LNCaP clone FGC (cell line): ENCODE results near the gene SMARCB1.

ENCODE experiments used
- DNase-seq: peaks from one replicate; pipeline ENCODE4 v3.0.0-alpha.2; 2011; ENCODE audit warnings: low read depth
- H3K4me3 ChIP-seq: 2 replicates; pipeline ENCODE4 v1.5.1; 2011; ENCODE audit warnings: mild to moderate bottlenecking, low read depth, low read length, control low read depth
- CTCF ChIP-seq: IDR thresholded peaks from 2 replicates; pipeline ENCODE4 v1.5.1; 2012; ENCODE audit warnings: mild to moderate bottlenecking; ENCODE audit not compliant: control insufficient read depth, insufficient read depth; ENCODE audit errors: extremely low read depth

The SMARCB1 gene

DNA sequence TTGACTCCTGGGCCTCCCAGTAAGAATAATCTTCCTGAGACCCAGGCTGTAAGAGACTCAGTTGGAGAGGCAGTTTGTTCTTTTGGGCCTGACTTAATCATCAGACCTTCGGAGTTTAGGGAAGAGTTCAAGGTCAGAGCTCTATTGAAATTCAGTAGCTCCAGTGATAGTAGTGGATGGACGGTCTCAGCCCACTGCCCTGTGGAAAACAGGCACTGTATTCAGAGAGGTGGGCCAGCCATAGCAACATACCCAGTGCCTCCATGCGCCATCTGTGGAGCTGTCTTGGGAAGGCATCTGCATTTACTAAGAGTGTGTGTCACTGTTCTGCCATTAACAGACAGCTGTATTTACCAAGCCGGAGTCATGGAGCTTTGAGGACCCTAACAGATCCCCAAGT is 2.9 kb downstream of the SMARCB1 start:
- H3K4me3 ChIP-seq: no peak overlapping the region
- TF ChIP-seq CTCF: no peak
- no peak for DNase-seq

GRCh38 chr22:23790819-23791737 is 4.3 kb downstream of the SMARCB1 start:
- H3K4me3 ChIP-seq: no peak overlapping the region
- no peak for DNase-seq
- no peak for TF ChIP-seq CTCF

- no peak overlapping the region for H3K4me3 ChIP-seq
- no peak for TF ChIP-seq CTCF
- no peak for DNase-seq
Measured at GRCh38 chr22:23791738-23792645, 5.2 kb downstream of the SMARCB1 start.

DNA sequence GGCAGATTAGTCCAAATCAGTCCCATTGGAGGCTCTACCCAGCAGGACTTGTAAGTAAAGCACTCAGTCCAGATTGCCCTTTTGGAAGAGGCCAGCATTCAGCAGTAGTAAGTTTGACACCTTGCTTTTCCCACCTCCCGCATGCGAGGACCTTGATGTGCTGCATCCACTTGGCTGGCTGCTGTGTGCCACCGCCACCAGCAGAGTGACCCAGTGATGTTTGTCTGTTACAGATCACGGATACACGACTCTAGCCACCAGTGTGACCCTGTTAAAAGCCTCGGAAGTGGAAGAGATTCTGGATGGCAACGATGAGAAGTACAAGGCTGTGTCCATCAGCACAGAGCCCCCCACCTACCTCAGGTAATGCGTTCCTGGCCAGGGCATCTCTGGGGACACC is 6.6 kb downstream of the SMARCB1 start:
- H3K4me3 ChIP-seq: no peak overlapping the region
- no peak for DNase-seq
- no peak for TF ChIP-seq CTCF

DNA sequence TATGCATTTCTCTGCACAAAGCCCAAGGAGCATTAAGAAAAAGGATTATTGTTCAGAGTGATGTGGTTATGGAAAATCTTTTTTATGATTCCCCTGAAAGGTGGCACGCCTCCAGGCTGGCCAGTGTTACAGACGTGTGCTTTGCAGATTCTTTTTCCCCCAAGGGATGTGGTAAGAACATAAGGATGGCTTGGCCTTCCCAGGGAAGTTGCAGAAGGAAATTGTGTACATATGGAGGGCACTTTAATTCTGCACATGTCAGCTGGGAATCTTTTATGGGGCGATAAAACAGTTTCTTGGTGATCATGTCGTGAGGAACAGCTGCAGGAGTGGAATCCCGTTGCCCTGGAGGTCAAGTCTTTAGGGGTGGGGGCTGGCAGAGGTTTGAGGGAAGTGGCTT is 9.7 kb downstream of the SMARCB1 start:
- no peak for TF ChIP-seq CTCF
- no peak overlapping the region for H3K4me3 ChIP-seq
- DNase-seq: no peak

GRCh38 chr22:23800297-23801237 is 13.8 kb downstream of the SMARCB1 start:
- TF ChIP-seq CTCF: no peak
- no peak overlapping the region for H3K4me3 ChIP-seq
- DNase-seq: no peak
